Coronary artery (tissue), 2 donors: ENCODE data around the gene GZMM.

Experiments used
- DNase-seq: peaks from one replicate; pipeline ENCODE4 v3.0.0-alpha.2; 2017; ENCODE audit warnings: low spot score
- H3K27ac ChIP-seq, 2 donors: fragments of 200-600 bp; sonication (generic); one replicate each; pipeline ENCODE4 v1.5.1; 2016 to 2019
- H3K4me3 ChIP-seq: fragments of 200-600 bp; sonication (generic); 2 replicates; pipeline ENCODE4 v1.5.1; 2016; ENCODE audit warnings: mild to moderate bottlenecking, moderate library complexity
- TF ChIP-seq, protein P1 (sequence below): fragments of 200-600 bp; sonication (generic); IDR thresholded peaks from one replicate; pipeline ENCODE4 v1.5.1; 2019; ENCODE audit warnings: antibody characterized with exemption

The GZMM gene

DNA sequence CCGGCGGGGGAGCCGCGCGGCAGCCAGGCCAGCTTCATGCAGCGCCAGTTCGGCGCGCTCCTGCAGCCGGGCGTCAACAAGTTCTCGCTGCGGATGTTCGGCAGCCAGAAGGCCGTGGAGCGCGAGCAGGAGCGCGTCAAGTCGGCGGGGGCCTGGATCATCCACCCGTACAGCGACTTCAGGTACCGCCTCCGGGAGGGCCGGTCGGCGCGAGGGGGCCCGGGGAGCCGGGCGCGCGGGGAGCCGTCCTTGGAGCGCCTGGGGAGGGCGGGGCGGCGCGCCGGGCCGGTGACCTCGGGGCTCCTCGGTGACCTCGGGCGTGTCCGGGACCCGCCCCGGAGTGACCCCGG, 46.5 kb downstream of the GZMM start:
- peak overlapping the region; percentile 61 for H3K4me3 ChIP-seq

DNA sequence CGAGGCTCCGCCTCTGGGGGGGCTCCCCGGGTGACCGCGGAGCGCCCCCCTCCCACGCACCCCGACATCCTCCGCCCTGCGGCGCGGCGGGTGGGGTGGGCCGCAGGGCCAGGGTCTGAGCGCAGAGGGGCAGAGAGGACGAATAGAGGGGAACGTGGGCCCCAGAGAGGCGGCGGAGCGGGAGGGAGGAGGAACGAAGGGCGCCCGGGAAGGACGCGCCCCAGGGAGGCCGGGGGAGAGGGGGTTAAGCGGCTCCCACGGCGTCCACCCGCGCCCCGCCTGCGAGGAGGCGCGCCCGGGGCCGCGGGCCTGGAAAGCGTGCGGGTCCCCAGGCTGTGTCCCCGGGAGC, 46.9 kb downstream of the GZMM start:
- no peak overlapping the region for H3K27ac ChIP-seq
- H3K4me3 ChIP-seq, result peak overlapping the region; percentile 61

More for the DNA sequence above, 46.5 kb downstream of the GZMM start:
- no peak for DNase-seq
- TF ChIP-seq, protein P1, sequence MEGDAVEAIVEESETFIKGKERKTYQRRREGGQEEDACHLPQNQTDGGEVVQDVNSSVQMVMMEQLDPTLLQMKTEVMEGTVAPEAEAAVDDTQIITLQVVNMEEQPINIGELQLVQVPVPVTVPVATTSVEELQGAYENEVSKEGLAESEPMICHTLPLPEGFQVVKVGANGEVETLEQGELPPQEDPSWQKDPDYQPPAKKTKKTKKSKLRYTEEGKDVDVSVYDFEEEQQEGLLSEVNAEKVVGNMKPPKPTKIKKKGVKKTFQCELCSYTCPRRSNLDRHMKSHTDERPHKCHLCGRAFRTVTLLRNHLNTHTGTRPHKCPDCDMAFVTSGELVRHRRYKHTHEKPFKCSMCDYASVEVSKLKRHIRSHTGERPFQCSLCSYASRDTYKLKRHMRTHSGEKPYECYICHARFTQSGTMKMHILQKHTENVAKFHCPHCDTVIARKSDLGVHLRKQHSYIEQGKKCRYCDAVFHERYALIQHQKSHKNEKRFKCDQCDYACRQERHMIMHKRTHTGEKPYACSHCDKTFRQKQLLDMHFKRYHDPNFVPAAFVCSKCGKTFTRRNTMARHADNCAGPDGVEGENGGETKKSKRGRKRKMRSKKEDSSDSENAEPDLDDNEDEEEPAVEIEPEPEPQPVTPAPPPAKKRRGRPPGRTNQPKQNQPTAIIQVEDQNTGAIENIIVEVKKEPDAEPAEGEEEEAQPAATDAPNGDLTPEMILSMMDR, result no peak
- no peak overlapping the region for H3K27ac ChIP-seq

DNA sequence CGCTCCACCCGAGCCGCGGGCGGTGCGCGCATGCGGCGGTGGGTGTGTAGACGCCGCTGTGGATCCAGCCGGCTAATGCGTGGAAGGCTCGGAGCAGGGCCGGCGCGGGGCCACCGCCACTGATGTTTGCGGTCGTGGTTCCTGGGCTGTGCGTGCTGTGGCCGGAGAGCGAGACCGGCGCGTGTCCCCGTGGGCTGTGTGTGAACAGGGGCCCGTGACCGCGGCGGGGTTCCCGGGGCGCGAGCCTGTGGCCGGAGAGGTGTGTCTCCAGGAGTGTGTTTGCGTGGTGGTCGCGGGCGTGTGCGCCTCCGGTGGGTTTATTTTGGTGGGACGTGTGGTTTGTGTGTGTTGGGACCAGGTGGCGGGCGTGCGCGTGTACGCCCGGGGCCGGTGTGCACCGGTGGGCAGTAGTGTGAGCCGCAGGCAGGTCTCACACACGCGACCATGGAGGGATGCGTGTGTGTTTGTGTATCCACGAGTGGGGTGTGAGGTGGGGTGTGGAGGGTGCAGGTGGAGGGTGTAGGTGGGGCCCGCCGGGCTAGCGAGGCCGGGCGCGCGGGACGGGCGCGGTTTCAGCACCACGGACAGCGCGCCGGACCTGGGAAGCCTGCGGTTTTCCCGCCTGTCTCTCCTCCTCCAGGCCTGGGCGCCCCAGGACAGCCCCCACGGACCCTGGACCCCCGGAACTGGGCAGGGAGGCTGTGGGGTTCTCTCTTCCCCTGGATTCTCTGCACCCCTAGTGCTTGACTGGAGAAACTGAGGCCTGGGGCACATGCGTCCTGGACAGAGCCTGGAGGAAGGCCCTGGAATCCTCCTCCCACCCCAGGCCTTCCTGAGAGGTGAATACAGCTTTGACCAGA, 47.5 kb downstream of the GZMM start:
- TF ChIP-seq, protein P1, result no peak
- no peak overlapping the region for H3K27ac ChIP-seq
- peak overlapping the region; percentile 61 for H3K4me3 ChIP-seq
- no peak for DNase-seq

More for the DNA sequence above, 46.9 kb downstream of the GZMM start:
- TF ChIP-seq, protein P1, result no peak
- no peak for DNase-seq

DNA sequence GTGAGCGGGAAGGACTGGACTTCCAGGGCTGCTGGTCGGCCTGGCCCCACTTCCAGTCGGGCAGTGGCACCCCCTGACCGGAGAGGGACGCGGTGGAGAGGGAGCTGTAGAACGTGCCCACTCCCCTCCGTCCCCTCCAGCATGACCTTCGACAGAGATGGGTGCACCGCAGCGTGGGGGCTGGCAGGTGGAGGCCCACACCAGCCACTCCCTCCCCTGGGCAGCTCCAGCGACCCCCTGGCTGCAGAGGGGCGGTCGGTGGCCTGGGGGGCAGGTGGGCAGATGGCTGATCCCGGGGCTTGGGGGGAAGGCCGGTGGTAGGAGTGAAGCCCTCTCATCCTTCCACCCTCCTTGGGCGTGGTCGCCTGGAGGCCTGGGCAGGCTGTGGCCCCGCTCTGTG, 48.2 kb downstream of the GZMM start:
- no peak for DNase-seq
- no peak overlapping the region for H3K4me3 ChIP-seq
- TF ChIP-seq, protein P1, result no peak

DNA sequence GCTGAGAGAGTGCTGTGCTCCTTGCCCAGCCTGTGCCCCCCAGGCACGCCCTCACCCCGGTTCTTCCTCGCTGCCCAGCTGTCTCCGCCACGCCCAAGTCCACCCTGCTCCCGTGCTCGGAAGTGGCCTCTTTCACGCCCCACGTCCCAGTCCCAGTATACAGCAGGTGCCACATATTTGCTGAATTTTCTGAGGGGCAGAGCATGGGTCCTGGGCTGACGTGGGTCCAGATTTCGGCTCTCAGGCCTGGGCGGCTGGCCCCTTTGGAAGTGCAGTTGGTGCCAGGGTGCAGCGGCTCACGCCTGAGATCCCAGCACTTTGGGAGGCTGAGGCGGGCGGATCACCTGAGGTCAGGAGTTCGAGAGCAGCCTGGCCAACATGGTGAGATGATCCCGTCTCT, 49.2 kb downstream of the GZMM start:
- TF ChIP-seq, protein P1, result no peak
- Histone ChIP-seq H3K27ac (no peak overlapping the region), H3K4me3 (no peak overlapping the region)
- no peak for DNase-seq

More for the DNA sequence above, 48.2 kb downstream of the GZMM start:
- H3K27ac ChIP-seq, result no peak overlapping the region

DNA sequence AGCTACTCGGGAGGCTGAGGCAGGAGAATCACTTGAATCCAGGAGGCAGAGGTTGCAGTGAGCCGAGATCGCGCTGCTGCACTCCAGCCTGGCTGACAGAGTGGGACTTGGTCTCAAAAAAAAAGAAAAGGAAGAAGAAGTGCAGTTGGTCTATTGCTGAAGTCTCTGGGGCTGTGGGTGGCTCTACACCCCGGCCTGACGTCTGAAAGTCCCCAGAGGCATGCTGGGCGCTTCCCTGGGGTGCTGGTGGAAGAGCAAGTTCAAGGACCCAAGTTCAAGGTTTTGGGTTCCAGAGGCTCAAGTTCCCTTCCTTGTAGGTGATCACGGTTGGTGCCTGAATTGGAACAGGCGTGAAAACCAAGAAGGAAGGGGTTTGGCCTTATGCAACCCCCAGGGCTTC, 49.7 kb downstream of the GZMM start:
- TF ChIP-seq, protein P1, result no peak
- no peak for DNase-seq
- Histone ChIP-seq H3K4me3 (no peak overlapping the region), H3K27ac (no peak overlapping the region)

DNA sequence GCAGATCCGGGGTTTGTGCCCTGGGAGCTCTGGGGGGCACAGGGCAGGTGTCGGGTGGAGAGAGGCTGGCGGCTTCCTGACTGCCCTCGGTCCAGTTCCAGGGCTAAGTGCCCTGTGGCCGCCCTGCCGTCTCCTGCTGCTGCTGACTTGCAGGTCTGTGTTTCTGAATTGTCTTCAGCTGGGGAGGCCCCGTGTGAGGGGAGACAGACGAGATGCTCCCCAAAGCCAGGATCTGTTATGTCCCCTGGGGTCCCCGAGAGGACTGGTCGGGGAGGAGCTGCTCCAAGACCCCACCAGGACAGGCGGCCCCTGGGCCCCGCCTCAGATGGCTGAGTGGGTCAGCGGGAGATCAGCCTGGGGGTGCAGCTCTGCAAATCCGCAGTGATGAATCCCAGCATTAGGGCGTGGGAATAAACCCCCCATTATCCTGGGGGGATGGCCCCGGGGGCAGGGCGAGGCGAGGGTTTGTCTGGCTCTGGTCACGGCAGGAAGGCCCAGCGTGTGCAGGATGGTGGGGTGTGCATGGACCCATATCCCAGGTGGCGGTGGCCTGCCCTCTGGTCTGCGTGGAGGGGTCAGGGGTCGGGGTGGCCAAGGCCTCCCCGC, 50.5 kb downstream of the GZMM start:
- TF ChIP-seq, protein P1, result no peak
- no peak for DNase-seq

More for the DNA sequence above, 50.5 kb downstream of the GZMM start:
- Histone ChIP-seq H3K27ac (no peak overlapping the region), H3K4me3 (no peak overlapping the region)
